Caco-2 (cell line): Measurements from ENCODE around the gene CFAP61. TPM values are rescaled to one million over a fixed set of nuclear protein-coding genes. Genes with fewer than 3 reads are reported as not detected.

ENCODE experiments used
- BruUV-seq: library from RNA; stranded (reverse); fragments of 400-500 nt; replicated peaks from 2 replicates; lab custom pipeline; 2021; lab: Mats Ljungman, UMichigan
- CTCF ChIA-PET: fragments of 300-600 bp; sonication (Branson Sonifier 250); formaldehyde crosslinking; loops from one replicate; lab custom pipeline; 2022; ENCODE audit warnings: antibody characterized with exemption; lab: Charles Lee
- POLR2A ChIA-PET: fragments of 300-600 bp; sonication (Branson Sonifier 250); formaldehyde crosslinking; loops from one replicate; lab custom pipeline; 2022; ENCODE audit warnings: antibody characterized with exemption; lab: Charles Lee
- DNase-seq, 2 experiments: peaks; one replicate each; pipeline versions ENCODE4 v3.0.0 to v3.0.0-alpha.2; 2020 to 2022
- H3K27me3 ChIP-seq: replicated peaks from 2 replicates; pipeline ENCODE4 v1.6.0; 2011; ENCODE audit warnings: low read length; ENCODE audit not compliant: control insufficient read depth, insufficient read depth
- H3K36me3 ChIP-seq: 2 replicates; pipeline ENCODE4 v1.5.1; 2011; ENCODE audit warnings: low read length; ENCODE audit not compliant: control insufficient read depth, insufficient read depth
- H3K4me1 ChIP-seq: fragments of 250-450 bp; sonication (Bioruptor Pico); 2 replicates; pipeline ENCODE4 v1.5.1; 2020; ENCODE audit warnings: mild to moderate bottlenecking
- H3K4me3 ChIP-seq: 2 replicates; pipeline ENCODE4 v1.5.1; 2011; ENCODE audit warnings: low read depth, mild to moderate bottlenecking, control low read depth, low read length
- H3K9me3 ChIP-seq: fragments of 250-450 bp; sonication (Bioruptor Pico); 2 replicates; pipeline ENCODE4 v1.5.1; 2020; ENCODE audit warnings: mild to moderate bottlenecking, moderate library complexity
- H3K27ac Mint-ChIP-seq: one replicate; pipeline ENCODE4 v1.8.0; 2022; ENCODE audit warnings: mixed read lengths; ENCODE audit not compliant: unreplicated experiment
- H3K27me3 Mint-ChIP-seq: one replicate; pipeline ENCODE4 v1.8.0; 2022; ENCODE audit warnings: mixed read lengths; ENCODE audit not compliant: insufficient read depth, unreplicated experiment
- H3K36me3 Mint-ChIP-seq: one replicate; pipeline ENCODE4 v1.8.0; 2022; ENCODE audit warnings: mild to moderate bottlenecking, mixed read lengths; ENCODE audit not compliant: insufficient read depth, unreplicated experiment
- H3K4me1 Mint-ChIP-seq: one replicate; pipeline ENCODE4 v1.8.0; 2022; ENCODE audit warnings: low read depth, mixed read lengths; ENCODE audit not compliant: unreplicated experiment
- H3K4me3 Mint-ChIP-seq: one replicate; pipeline ENCODE4 v1.8.0; 2022; ENCODE audit warnings: mild to moderate bottlenecking, moderate library complexity, mixed read lengths; ENCODE audit not compliant: unreplicated experiment
- H3K9me3 Mint-ChIP-seq: one replicate; pipeline ENCODE4 v1.8.0; 2022; ENCODE audit warnings: mixed read lengths; ENCODE audit not compliant: unreplicated experiment
- intact Hi-C: fragments of 100-400 bp; cut with micrococcal nuclease; formaldehyde crosslinking; loops from one replicate; pipeline ENCODE4 v1.10.0; 2022; ENCODE audit not compliant: unreplicated experiment
- total RNA-seq: library from RNA; stranded (reverse); gene quantifications from 2 replicates; pipeline ENCODE4 v1.2.3, GENCODE V29; 2022
- TF ChIP-seq, protein P1 (sequence below), 2 experiments: fragments of 200-600 bp in 1 of 2; IDR thresholded peaks; 1 replicate in 1 of 2; 2 replicates in 1 of 2; pipeline versions ENCODE4 v1.5.1 to v1.8.0; 2011 to 2022; ENCODE audit warnings: antibody characterized with exemption in 1 of 2, control low read depth in 1 of 2, inconsistent platforms in 1 of 2, low read depth in 1 of 2, low read length in 1 of 2, mild to moderate bottlenecking in 1 of 2, moderate library complexity in 1 of 2; ENCODE audit not compliant: insufficient read depth in 1 of 2, severe bottlenecking in 1 of 2, unreplicated experiment in 1 of 2

Gene CFAP61
- total RNA-seq, 1 experiment from 2014 or later = not detected

DNA sequence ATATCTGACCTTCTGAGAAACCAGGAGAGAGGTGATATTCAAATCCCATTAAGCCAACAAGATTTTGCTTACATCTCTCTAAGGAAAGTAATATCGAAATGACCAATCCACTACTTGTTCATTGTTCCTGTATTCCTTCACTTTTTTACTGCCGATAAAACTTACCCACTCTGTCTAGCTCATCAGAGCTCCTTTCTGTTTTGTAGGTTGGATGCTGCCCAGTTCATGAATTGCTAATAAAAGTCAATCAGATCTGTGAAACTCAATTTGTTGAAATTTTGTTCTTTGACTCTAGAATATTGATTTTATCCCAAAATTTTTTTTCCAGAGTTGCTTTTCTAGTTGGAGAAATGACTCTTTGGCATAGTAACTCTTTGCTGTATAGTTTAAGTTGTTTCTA, 166.7 kb downstream of the CFAP61 start:
- Histone ChIP-seq H3K4me1 (no peaks in the 10 kb centered on the region), H3K4me3 (no peak overlapping the region), H3K36me3 (no peaks in the 10 kb centered on the region), H3K9me3 (no peaks in the 10 kb centered on the region), H3K27me3 (no peaks in the 10 kb centered on the region)
- TF ChIP-seq, protein P1, sequence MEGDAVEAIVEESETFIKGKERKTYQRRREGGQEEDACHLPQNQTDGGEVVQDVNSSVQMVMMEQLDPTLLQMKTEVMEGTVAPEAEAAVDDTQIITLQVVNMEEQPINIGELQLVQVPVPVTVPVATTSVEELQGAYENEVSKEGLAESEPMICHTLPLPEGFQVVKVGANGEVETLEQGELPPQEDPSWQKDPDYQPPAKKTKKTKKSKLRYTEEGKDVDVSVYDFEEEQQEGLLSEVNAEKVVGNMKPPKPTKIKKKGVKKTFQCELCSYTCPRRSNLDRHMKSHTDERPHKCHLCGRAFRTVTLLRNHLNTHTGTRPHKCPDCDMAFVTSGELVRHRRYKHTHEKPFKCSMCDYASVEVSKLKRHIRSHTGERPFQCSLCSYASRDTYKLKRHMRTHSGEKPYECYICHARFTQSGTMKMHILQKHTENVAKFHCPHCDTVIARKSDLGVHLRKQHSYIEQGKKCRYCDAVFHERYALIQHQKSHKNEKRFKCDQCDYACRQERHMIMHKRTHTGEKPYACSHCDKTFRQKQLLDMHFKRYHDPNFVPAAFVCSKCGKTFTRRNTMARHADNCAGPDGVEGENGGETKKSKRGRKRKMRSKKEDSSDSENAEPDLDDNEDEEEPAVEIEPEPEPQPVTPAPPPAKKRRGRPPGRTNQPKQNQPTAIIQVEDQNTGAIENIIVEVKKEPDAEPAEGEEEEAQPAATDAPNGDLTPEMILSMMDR (IDR thresholded peaks at IDR 0.05; ENCODE audit: insufficient read depth in 1 of 2, low read depth in 1 of 2, low read length in 1 of 2, severe bottlenecking in 1 of 2, unreplicated experiment in 1 of 2) = no peak
- Mint-ChIP-seq H3K9me3 (no peaks in the 10 kb centered on the region), H3K27me3 (peaks cover 7% of the 10 kb centered on the region), H3K4me1 (peaks cover 15% of the 10 kb centered on the region), H3K36me3 (no peaks in the 10 kb centered on the region), H3K4me3 (no peak overlapping the region), H3K27ac (no peak overlapping the region)
- no peak for DNase-seq
- intact Hi-C loops = no loop called here
- POLR2A ChIA-PET = no interaction called here
- no TSS peak for BruUV-seq
- CTCF ChIA-PET = no interaction called here

- no peaks in the 10 kb centered on the region for H3K36me3 ChIP-seq
- no peaks in the 10 kb centered on the region for H3K4me1 ChIP-seq
- H3K4me3 ChIP-seq = no peak overlapping the region
- no peak overlapping the region for H3K27ac Mint-ChIP-seq
- H3K4me1 Mint-ChIP-seq = peaks cover 15% of the 10 kb centered on the region
- ChIA-PET POLR2A (no interaction called here), CTCF (no interaction called here)
- intact Hi-C loops = no loop called here
- no peaks in the 10 kb centered on the region for H3K9me3 Mint-ChIP-seq
- DNase-seq = no peak
- no peaks in the 10 kb centered on the region for H3K36me3 Mint-ChIP-seq
- no TSS peak for BruUV-seq
- no peaks in the 10 kb centered on the region for H3K27me3 ChIP-seq
- peaks cover 11% of the 10 kb centered on the region for H3K27me3 Mint-ChIP-seq
- TF ChIP-seq, protein P1 (IDR thresholded peaks at IDR 0.05; ENCODE audit: insufficient read depth in 1 of 2, low read depth in 1 of 2, low read length in 1 of 2, severe bottlenecking in 1 of 2, unreplicated experiment in 1 of 2) = no peak
- H3K9me3 ChIP-seq = no peaks in the 10 kb centered on the region
- H3K4me3 Mint-ChIP-seq = no peak overlapping the region
Observed at GRCh38 chr20:20220134-20220533, 167.8 kb downstream of the CFAP61 start.

DNA sequence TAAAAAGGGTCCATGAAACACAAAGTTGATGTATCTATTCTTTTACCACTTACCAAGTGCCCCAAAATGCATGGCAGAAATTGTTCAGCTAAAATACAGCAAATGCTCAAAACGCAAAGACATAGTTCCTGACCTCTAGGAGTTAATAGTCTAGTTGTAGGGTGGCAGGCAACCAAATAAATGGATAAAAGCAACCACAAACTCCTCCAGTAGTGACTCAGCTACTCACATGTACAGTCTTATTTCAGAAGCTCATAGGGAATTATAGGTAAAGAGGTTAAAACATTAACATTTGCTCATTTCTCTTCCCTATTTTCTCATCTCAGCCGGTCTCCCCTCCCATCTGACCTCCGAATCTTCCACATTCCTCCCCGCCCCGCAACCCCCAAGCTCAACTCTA, 171.6 kb downstream of the CFAP61 start:
- no peak for DNase-seq
- peaks cover 11% of the 10 kb centered on the region for H3K27me3 Mint-ChIP-seq
- ChIA-PET POLR2A (no interaction called here), CTCF (no interaction called here)
- H3K36me3 Mint-ChIP-seq = no peaks in the 10 kb centered on the region
- Histone ChIP-seq H3K4me1 (no peaks in the 10 kb centered on the region), H3K4me3 (no peak overlapping the region), H3K27me3 (no peaks in the 10 kb centered on the region), H3K36me3 (no peaks in the 10 kb centered on the region), H3K9me3 (no peaks in the 10 kb centered on the region)
- peaks cover 8% of the 10 kb centered on the region for H3K9me3 Mint-ChIP-seq
- intact Hi-C loops = no loop called here
- no TSS peak for BruUV-seq
- no peak overlapping the region for H3K4me3 Mint-ChIP-seq
- TF ChIP-seq, protein P1 (IDR thresholded peaks at IDR 0.05; ENCODE audit: insufficient read depth in 1 of 2, low read depth in 1 of 2, low read length in 1 of 2, severe bottlenecking in 1 of 2, unreplicated experiment in 1 of 2) = no peak
- no peaks in the 10 kb centered on the region for H3K4me1 Mint-ChIP-seq
- H3K27ac Mint-ChIP-seq = no peak overlapping the region
